ENCODE measurements around the gene ZNF614. TPM values are rescaled to one million over a fixed set of nuclear protein-coding genes. Genes with fewer than 3 reads are reported as not detected.
"Not testable (repeated sequence)": the region's sequence is repeated elsewhere in the genome, so short reads cannot be mapped to it uniquely, and the experiment has no call there.

The ZNF614 gene
- total and polyA plus RNA-seq, 10 donors: 3.0 to 10.9 (median 7.9) TPM

GRCh38 chr19:51986309-51987291 is 41.6 kb downstream of the ZNF614 start, which contains the start of gene ZNF350:
Gene ZNF350, minus strand, starts transcription at chr19:51986840. Its CDS starts 12,480 bp downstream, at chr19:51974360.
- intact Hi-C loops (cut with DNase I; ENCODE audit: low total_unique reads): no loop called here
- Histone ChIP-seq H3K36me3 (peaks cover 0 to 43% (median 7%) of the 10 kb centered on the region in 6 donors), H3K4me3 (peak within 1 kb of the TSS; percentile 71 to 96 (median 88)), H3K27ac (peak within 1 kb of the TSS; percentile 67 to 90 (median 83)), H3K27me3 (replicated peaks in 1 of 7) (no peaks in the 10 kb centered on the region), H3K9me3 (peaks cover 23 to 89% (median 87%) of the 10 kb centered on the region in 8 donors), H3K4me1 (peaks cover 8 to 23% (median 16%) of the 10 kb centered on the region in 6 donors)
- 3 to 6% (median 4%) methylated on average over 33 of the region's 33 CpGs for WGBS, 5 donors
- peak; percentile 96 for DNase-seq
- peak in 2 of 3 donors; percentile 76 to 93 for TF ChIP-seq POLR2AphosphoS5 (IDR thresholded peaks at IDR 0.05)
- TF ChIP-seq POLR2A (IDR thresholded peaks at IDR 0.05): no peak

- Histone ChIP-seq H3K36me3 (peaks cover 0 to 70% (median 30%) of the 10 kb centered on the region in 6 donors), H3K27ac (no peak overlapping the region), H3K4me3 (no peak overlapping the region), H3K27me3 (replicated peaks in 1 of 7) (no peaks in the 10 kb centered on the region), H3K4me1 (peaks cover 8 to 23% (median 16%) of the 10 kb centered on the region in 6 donors), H3K9me3 (peaks cover 28 to 89% (median 87%) of the 10 kb centered on the region in 8 donors)
- TF ChIP-seq POLR2A (IDR thresholded peaks at IDR 0.05): no peak
- no peak for TF ChIP-seq POLR2AphosphoS5 (IDR thresholded peaks at IDR 0.05)
- no peak for TF ChIP-seq CTCF (IDR thresholded peaks at IDR 0.05 in 8 of 11, conservative IDR thresholded peaks at IDR 0.05 in 3 of 11)
- no peak for DNase-seq
- intact Hi-C loops (cut with DNase I; ENCODE audit: low total_unique reads): no loop called here
- 96 to 99% (median 99%) methylated on average over 4 of the region's 4 CpGs for WGBS, 5 donors
Observed at GRCh38 chr19:51983361-51983760, 44.8 kb downstream of the ZNF614 start.

- 87 to 97% (median 96%) methylated on average over 6 of the region's 6 CpGs for WGBS, 5 donors
- Histone ChIP-seq H3K9me3 (peaks cover 32 to 99% (median 96%) of the 10 kb centered on the region in 8 donors), H3K4me1 (peaks cover 8 to 16% (median 12%) of the 10 kb centered on the region in 6 donors), H3K27ac (peak overlapping the region in 1 of 8 donors; percentile 33), H3K36me3 (peaks cover 0 to 94% (median 43%) of the 10 kb centered on the region in 6 donors)
- DNase-seq; intact Hi-C loops (cut with DNase I; ENCODE audit: low total_unique reads); H3K4me3 ChIP-seq; H3K27me3 ChIP-seq (replicated peaks in 1 of 7): not testable (repeated sequence)
Observed at GRCh38 chr19:51980926-51981325, 47.3 kb downstream of the ZNF614 start.

GRCh38 chr19:51980116-51980736 is 48.0 kb downstream of the ZNF614 start:
- Histone ChIP-seq H3K27me3 (replicated peaks in 1 of 7) (no peaks in the 10 kb centered on the region), H3K36me3 (peaks cover 0 to 100% (median 49%) of the 10 kb centered on the region in 6 donors), H3K9me3 (peaks cover 35 to 100% (median 100%) of the 10 kb centered on the region in 8 donors), H3K27ac (peak overlapping the region in 2 of 8 donors; percentile 19 to 33), H3K4me1 (peaks cover 2 to 9% (median 5%) of the 10 kb centered on the region in 6 donors), H3K4me3 (no peak overlapping the region)
- no peak for DNase-seq
- 61 to 92% (median 83%) methylated on average over 6 of the region's 6 CpGs for WGBS, 5 donors
- TF ChIP-seq POLR2A (IDR thresholded peaks at IDR 0.05) (no peak), CTCF (IDR thresholded peaks at IDR 0.05 in 8 of 11, conservative IDR thresholded peaks at IDR 0.05 in 3 of 11) (no peak), POLR2AphosphoS5 (IDR thresholded peaks at IDR 0.05) (no peak)
- intact Hi-C loops (cut with DNase I; ENCODE audit: low total_unique reads): no loop called here

Data from spleen (tissue), 11 donors.